Heart right ventricle (tissue), 16 donors: Measurements from ENCODE around the gene RAP1GDS1. TPM values are rescaled to one million over a fixed set of nuclear protein-coding genes. Genes with fewer than 3 reads are reported as not detected.
A peak's percentile ranks its signal among the peaks of the same experiment; 100 is the strongest.

Experiments
- ATAC-seq, 8 donors: fragments of 200-7000 bp; cut with Tn5 transposase; one replicate each; pipeline ENCODE4 v1.9.1; 2020; ENCODE audit warnings: mild to moderate bottlenecking in 8 of 8, moderate library complexity in 8 of 8, moderate number of reproducible peaks in 1 of 8
- DNase-seq, 2 donors: peaks; one replicate each; pipeline ENCODE4 v3.0.0-alpha.2; 2020
- H3K27ac ChIP-seq, 10 donors: fragments of 200-600 bp; sonication (generic) in 2 of 10; one replicate each; pipeline versions ENCODE4 v1.5.0 to v1.8.0; 2020 to 2022; ENCODE audit warnings: mild to moderate bottlenecking in 3 of 10
- H3K27me3 ChIP-seq, 7 donors: fragments of 200-600 bp; one replicate each; pipeline ENCODE4 v1.8.0; 2021 to 2022; ENCODE audit warnings: mild to moderate bottlenecking in 2 of 7
- H3K36me3 ChIP-seq, 9 donors: fragments of 200-600 bp; sonication (generic) in 1 of 9; one replicate each; pipeline versions ENCODE4 v1.5.0 to v1.8.0; 2020 to 2022; ENCODE audit warnings: mild to moderate bottlenecking in 2 of 9
- H3K4me1 ChIP-seq, 9 donors: fragments of 200-600 bp; sonication (generic) in 1 of 9; one replicate each; pipeline versions ENCODE4 v1.5.0 to v1.8.0; 2020 to 2022; ENCODE audit warnings: mild to moderate bottlenecking in 4 of 9
- H3K4me3 ChIP-seq, 10 donors: fragments of 200-600 bp; sonication (generic) in 2 of 10; one replicate each; pipeline versions ENCODE4 v1.5.0 to v1.8.0; 2020 to 2022; ENCODE audit warnings: mild to moderate bottlenecking in 7 of 10, moderate library complexity in 2 of 10
- H3K9me3 ChIP-seq, 11 donors: fragments of 200-600 bp in 10 of 11; sonication (generic) in 2 of 11; one replicate each; pipeline versions ENCODE4 v1.5.0 to v1.8.0; 2013 to 2022; ENCODE audit warnings: mild to moderate bottlenecking in 2 of 11, control low read depth in 1 of 11, moderate library complexity in 1 of 11
- CTCF ChIP-seq, 9 donors: fragments of 200-600 bp; sonication (generic) in 2 of 9; IDR thresholded peaks; one replicate each; pipeline versions ENCODE4 v1.5.0 to v1.8.0; 2021 to 2022; ENCODE audit warnings: antibody characterized with exemption in 9 of 9, mild to moderate bottlenecking in 5 of 9, moderate library complexity in 1 of 9
- WGBS, 2 donors: extraction: QIAGEN DNeasy Blood & Tissue Kit; methylation state at CpG; one replicate each; pipeline ENCODE4 v1.1.7; 2013; ENCODE audit warnings: inconsistent platforms in 1 of 2; 5-methylcytosine and 5-hydroxymethylcytosine counted together
- intact Hi-C, 10 donors: fragments of 100-400 bp; cut with DNase I; formaldehyde crosslinking; loops; one replicate each; pipeline versions ENCODE4 v1.11.1 to v1.14.2; 2022
- polyA plus RNA-seq, 2 donors: library from polyadenylated mRNA; stranded (reverse); fragments of 200-250 nt; gene quantifications; one replicate each; pipeline ENCODE4 v1.2.3, GENCODE V29; 2013
- total RNA-seq, 10 donors: library from RNA; stranded (reverse); fragmentation: NEBNext Ultra II Directional in 3 of 10; extraction: Animal tissue kit (Norgen Biotek cat#: 25700) in 3 of 10; gene quantifications; one replicate each; pipeline versions ENCODE4 v1.2.1 to v1.2.4, GENCODE V29; 2021 to 2023
- donor health status: Arrhythmogenic right ventricular cardiomyopathy.
- donor health status: ischemic (EF 13 %, LVEDD 7.1; RV severe dilation, severe dysfunction).
- donor health status: healthy with polysubstance abuse.
- donor health status: DM: no; HTN: yes; CAD: no.
- donor health status: DM: no; HTN: no; CAD: no.
- donor health status: ischemic (EF 25% LVEDD 6.9; RV normal size, moderate dysfunction).
- donor health status: ischemic (EF 25% LVEDD 5.7; RV mildly dilated, moderate dysfunction).
- donor health status: healthy.
- donor health status: DM: yes; HTN: yes; CAD: no.
- donor health status: Ischemic cardiomyopathy.
- donor health status: ischemic (EF 35%, LVEDD 5.7; RV mildly dilated, moderate dysfunction).
- donor health status: nonischemic (EF 11% LVEDD 7.7; RV severe dilation, severe dysfunction).
- donor health status: DM: yes; HTN: yes; CAD: no.
- donor health status: PGD.
- donor health status: ischemic (EF 29% LVEDD 5.4; RV normal size, mild dysfunction).
- donor health status: nonischemic (EF 23%, LVEDD 6.1; RV moderate dilation, normal function).

The RAP1GDS1 gene
- total and polyA plus RNA-seq, 12 donors = 7.0 to 21.3 (median 12.7) TPM

DNA sequence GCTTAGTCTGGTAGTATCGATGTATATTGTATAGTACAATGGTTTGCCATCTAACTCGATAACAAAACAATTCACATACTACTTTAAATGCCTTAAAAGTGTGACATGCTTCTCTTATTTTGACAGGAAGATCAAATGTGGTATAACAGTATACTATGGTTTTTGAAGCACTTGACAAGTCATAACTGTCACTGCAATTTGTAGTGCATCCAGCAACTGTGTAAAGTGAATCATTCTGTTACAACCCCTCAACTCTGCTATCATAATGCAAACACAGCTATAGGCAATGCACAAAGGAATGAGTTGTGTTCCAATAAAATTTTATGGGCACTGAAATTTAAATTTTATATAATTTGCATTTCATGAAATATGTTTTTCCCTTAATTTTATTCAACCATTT is 14.0 kb downstream of the RAP1GDS1 start:
- ATAC-seq (no peak), DNase-seq (no peak)
- H3K4me1 ChIP-seq = no peaks in the 10 kb centered on the region
- H3K4me3 ChIP-seq = no peak overlapping the region
- H3K27ac ChIP-seq = no peak overlapping the region
- H3K36me3 ChIP-seq = peaks cover 0 to 8% (median 0%) of the 10 kb centered on the region in 9 donors
- no peak for TF ChIP-seq CTCF (IDR thresholded peaks at IDR 0.05)
- no peaks in the 10 kb centered on the region for H3K27me3 ChIP-seq
- WGBS, 2 donors = 94 to 97% methylated on average over 2 of the region's 2 CpGs
- peaks cover 0 to 32% (median 0%) of the 10 kb centered on the region in 11 donors for H3K9me3 ChIP-seq
- intact Hi-C loops = no loop called here

DNA sequence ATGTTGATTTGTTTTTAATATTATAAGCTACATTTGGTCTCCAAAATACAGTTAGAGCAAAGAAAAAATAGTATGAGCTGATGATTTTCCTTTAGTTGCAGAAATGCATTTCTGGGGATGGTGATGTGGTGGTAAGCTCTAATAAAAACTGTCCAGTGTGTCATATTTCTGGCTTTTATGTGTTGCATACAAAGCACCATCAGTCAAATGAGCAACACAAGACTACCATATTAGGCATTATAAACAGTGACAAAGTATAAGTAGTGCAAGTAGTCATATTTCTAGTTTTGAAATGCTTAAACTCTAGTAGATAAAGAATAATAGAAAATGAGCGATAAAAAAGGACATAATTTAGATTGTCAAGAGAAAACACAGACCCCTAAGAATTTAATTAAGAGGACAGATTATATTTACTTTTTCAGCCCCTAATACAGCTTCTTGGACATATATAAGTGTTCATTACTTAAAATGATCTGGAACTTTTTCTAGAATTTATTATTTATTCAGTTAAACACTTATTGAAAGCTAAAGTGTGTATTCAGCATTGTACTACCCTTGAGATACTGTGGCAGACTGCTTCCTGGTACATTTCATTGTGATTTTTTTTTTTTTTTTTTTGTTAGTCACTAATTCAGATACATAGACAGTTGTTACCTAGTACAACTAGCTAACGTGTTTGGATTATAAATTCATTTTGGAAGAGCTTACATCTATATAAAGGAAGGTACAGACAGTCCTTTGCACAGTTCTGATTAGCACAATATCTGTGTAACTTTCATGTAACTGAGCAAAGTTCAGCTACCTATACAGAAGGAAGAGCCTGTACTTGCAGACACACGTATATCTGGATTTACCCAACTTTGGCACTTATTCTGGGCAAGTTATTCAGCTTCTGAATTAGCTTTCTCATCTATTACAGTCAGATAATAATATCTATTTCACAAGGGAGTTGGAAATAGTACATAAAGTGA is 22.3 kb downstream of the RAP1GDS1 start:
- Histone ChIP-seq H3K27me3 (no peaks in the 10 kb centered on the region), H3K9me3 (peaks cover 0 to 17% (median 0%) of the 10 kb centered on the region in 11 donors), H3K4me3 (no peak overlapping the region), H3K36me3 (no peaks in the 10 kb centered on the region), H3K4me1 (peaks cover 0 to 9% (median 3%) of the 10 kb centered on the region in 9 donors), H3K27ac (no peak overlapping the region)
- intact Hi-C loops = no loop called here
- ATAC-seq (peak in 1 of 8 donors; percentile 24), DNase-seq (no peak)
- 71 to 80% methylated on average over 3 of the region's 3 CpGs for WGBS, 2 donors
- TF ChIP-seq CTCF (IDR thresholded peaks at IDR 0.05) = no peak

GRCh38 chr4:98284640-98285046 is 23.5 kb downstream of the RAP1GDS1 start:
- no peak overlapping the region for H3K27ac ChIP-seq
- TF ChIP-seq CTCF (IDR thresholded peaks at IDR 0.05) = no peak
- intact Hi-C loops = no loop called here
- no peaks in the 10 kb centered on the region for H3K36me3 ChIP-seq
- peaks cover 0 to 19% (median 13%) of the 10 kb centered on the region in 9 donors for H3K4me1 ChIP-seq
- H3K4me3 ChIP-seq = no peak overlapping the region
- DNase-seq (no peak), ATAC-seq (no peak)
- no peaks in the 10 kb centered on the region for H3K27me3 ChIP-seq
- 85 to 86% methylated on average over 3 of the region's 3 CpGs for WGBS, 2 donors
- peaks cover 0 to 14% (median 0%) of the 10 kb centered on the region in 11 donors for H3K9me3 ChIP-seq

DNA sequence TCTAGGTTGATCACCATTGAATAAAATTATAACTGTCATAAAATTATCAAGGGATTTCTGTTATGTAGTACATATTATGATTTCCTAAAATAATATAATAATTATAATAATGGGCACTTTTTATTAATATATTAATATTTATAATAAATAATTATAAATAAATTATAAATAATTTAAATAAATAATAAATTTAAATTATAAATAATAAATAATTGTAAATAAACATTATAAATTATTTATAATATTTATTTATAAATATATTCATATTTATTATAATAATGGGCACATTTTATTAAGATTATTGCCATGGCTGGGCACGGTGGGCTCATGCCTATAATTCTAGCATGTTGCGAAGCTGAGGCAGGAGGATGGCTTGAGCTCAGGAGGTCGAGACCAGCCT is 24.5 kb downstream of the RAP1GDS1 start:
- Histone ChIP-seq H3K27ac (no peak overlapping the region), H3K36me3 (no peaks in the 10 kb centered on the region), H3K27me3 (no peaks in the 10 kb centered on the region), H3K9me3 (peaks cover 0 to 4% (median 0%) of the 10 kb centered on the region in 11 donors), H3K4me1 (peaks cover 0 to 28% (median 15%) of the 10 kb centered on the region in 9 donors), H3K4me3 (no peak overlapping the region)
- TF ChIP-seq CTCF (IDR thresholded peaks at IDR 0.05) = no peak
- no peak for ATAC-seq
- 96 to 98% methylated on average over 3 of the region's 3 CpGs for WGBS, 2 donors
- DNase-seq = no peak
- intact Hi-C loops = no loop called here
